Parathyroid adenoma (tissue), 2 donors: ENCODE measurements around the gene TMEM217.
"Not testable (repeated sequence)": the region's sequence is repeated elsewhere in the genome, so short reads cannot be mapped to it uniquely, and the experiment has no call there.

Experiments
- H2AFZ ChIP-seq: fragments of 300-600 bp; sonication (generic); one replicate; pipeline ENCODE4 v1.7.0; 2017; ENCODE audit warnings: antibody characterized with exemption, mild to moderate bottlenecking
- H3K27ac ChIP-seq: fragments of 300-600 bp; sonication (generic); one replicate; pipeline ENCODE4 v1.7.0; 2017
- H3K27me3 ChIP-seq: fragments of 300-600 bp; sonication (generic); one replicate; pipeline ENCODE4 v1.7.0; 2017; ENCODE audit warnings: low read length; ENCODE audit not compliant: control insufficient read depth, insufficient read depth
- H3K36me3 ChIP-seq: fragments of 300-600 bp; sonication (generic); one replicate; pipeline ENCODE4 v1.7.0; 2017; ENCODE audit warnings: low read length; ENCODE audit not compliant: control insufficient read depth, insufficient read depth
- H3K4me1 ChIP-seq: fragments of 300-600 bp; sonication (generic); one replicate; pipeline ENCODE4 v1.7.0; 2017; ENCODE audit warnings: control low read depth
- H3K4me2 ChIP-seq: fragments of 300-600 bp; sonication (generic); one replicate; pipeline ENCODE4 v1.7.0; 2017; ENCODE audit warnings: low read length
- H3K4me3 ChIP-seq: fragments of 300-600 bp; sonication (generic); one replicate; pipeline ENCODE4 v1.7.0; 2017; ENCODE audit warnings: low read depth, low read length
- H3K79me2 ChIP-seq: fragments of 300-600 bp; sonication (generic); one replicate; pipeline ENCODE4 v1.7.0; 2017; ENCODE audit warnings: control low read depth
- H3K9ac ChIP-seq: fragments of 300-600 bp; sonication (generic); one replicate; pipeline ENCODE4 v1.7.0; 2017; ENCODE audit warnings: mild to moderate bottlenecking
- H3K9me3 ChIP-seq: fragments of 300-600 bp; sonication (generic); one replicate; pipeline ENCODE4 v1.7.0; 2017; ENCODE audit warnings: low read length; ENCODE audit not compliant: control insufficient read depth
- TF ChIP-seq, protein P1 (sequence below): fragments of 300-600 bp; sonication (generic); IDR thresholded peaks from one replicate; pipeline ENCODE4 v1.7.0; 2017; ENCODE audit warnings: antibody characterized with exemption, mild to moderate bottlenecking
- donor health status: primary hyperparathyroidism.

The TMEM217 gene

DNA sequence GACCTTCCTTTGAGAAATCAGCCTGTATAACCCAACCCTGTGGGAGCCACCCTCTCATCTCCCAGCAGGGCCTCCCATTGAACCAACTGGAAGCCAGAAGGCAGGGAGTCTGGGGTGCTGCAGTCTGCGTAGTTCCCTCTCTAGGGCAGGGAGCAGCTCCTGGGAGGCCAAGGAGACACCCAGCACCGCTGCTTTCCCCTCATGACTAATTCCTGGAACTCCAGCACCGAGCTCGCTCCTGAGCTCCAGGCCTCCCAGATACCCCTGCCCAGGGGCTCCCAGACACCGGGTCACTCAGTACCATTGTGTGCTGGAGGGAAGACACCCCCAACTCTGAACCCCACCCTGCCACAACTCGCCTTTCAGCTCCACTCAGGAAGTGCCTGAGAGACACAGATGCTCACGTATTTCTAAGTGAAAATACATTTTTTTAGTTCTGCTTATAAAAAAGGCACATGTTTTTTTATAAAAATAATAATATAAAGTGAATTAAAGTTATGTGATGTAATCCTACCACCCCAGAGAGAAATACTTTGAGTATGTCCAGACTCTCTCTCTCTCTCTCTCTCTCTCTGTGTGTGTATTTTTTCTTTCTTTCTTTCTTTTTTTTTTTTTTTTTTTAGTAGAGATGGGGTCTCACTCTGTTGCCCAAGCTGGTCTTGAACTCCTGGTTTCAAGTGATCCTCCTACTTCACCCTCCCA lies 70.5 kb downstream of the TMEM217 start:
- H3K27me3 ChIP-seq, result no peaks in the 10 kb centered on the region
- no peak overlapping the region for H3K9ac ChIP-seq
- no peaks in the 10 kb centered on the region for H3K4me1 ChIP-seq
- H3K79me2 ChIP-seq, result no peaks in the 10 kb centered on the region
- no peaks in the 10 kb centered on the region for H3K36me3 ChIP-seq
- H3K4me2 ChIP-seq, result no peak overlapping the region
- no peak overlapping the region for H3K27ac ChIP-seq
- H3K9me3 ChIP-seq, result no peaks in the 10 kb centered on the region
- TF ChIP-seq, protein P1, sequence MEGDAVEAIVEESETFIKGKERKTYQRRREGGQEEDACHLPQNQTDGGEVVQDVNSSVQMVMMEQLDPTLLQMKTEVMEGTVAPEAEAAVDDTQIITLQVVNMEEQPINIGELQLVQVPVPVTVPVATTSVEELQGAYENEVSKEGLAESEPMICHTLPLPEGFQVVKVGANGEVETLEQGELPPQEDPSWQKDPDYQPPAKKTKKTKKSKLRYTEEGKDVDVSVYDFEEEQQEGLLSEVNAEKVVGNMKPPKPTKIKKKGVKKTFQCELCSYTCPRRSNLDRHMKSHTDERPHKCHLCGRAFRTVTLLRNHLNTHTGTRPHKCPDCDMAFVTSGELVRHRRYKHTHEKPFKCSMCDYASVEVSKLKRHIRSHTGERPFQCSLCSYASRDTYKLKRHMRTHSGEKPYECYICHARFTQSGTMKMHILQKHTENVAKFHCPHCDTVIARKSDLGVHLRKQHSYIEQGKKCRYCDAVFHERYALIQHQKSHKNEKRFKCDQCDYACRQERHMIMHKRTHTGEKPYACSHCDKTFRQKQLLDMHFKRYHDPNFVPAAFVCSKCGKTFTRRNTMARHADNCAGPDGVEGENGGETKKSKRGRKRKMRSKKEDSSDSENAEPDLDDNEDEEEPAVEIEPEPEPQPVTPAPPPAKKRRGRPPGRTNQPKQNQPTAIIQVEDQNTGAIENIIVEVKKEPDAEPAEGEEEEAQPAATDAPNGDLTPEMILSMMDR, result no peak
- H3K4me3 ChIP-seq, result no peak overlapping the region
- H2AFZ ChIP-seq, result no peak overlapping the region

DNA sequence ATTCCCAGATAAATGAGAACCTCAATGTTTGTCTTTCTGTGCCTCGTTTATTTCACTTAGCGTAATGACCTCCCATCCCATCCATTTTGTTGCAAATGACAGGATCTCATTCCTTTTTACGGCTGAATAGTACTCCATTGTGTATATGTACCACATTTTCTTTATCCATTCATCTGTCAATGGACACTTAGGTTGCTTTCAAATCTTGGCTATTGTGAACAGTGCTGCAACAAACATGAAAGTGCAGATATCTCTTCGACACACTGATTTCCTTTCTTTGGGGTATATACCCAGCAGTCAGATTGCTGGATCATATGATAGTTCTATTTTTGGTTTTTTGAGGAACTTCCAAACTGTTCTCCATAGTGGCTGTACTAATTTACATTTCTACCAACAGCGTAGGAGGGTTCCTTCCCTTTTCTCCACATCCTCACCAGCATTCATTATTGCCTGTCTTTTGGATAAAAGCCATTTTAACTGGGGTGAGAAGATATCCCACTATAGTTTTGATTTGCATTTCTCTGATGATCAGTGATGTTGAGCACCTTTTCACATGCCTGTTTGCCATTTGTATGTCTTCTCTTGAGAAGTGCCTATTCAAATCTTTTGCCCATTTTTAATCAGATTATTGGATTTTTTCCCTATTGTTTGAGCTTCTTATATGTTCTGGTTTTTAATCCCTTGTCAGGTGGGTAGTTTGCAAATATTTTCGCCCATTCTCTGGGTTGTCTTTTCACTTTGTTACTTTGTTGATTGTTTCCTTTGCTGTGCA lies 71.8 kb downstream of the TMEM217 start:
- H3K4me3 ChIP-seq, H3K27me3 ChIP-seq, H3K9me3 ChIP-seq, H3K27ac ChIP-seq, H3K4me2 ChIP-seq, H3K9ac ChIP-seq, H3K4me1 ChIP-seq, H3K79me2 ChIP-seq, H2AFZ ChIP-seq, H3K36me3 ChIP-seq: not testable (repeated sequence)

DNA sequence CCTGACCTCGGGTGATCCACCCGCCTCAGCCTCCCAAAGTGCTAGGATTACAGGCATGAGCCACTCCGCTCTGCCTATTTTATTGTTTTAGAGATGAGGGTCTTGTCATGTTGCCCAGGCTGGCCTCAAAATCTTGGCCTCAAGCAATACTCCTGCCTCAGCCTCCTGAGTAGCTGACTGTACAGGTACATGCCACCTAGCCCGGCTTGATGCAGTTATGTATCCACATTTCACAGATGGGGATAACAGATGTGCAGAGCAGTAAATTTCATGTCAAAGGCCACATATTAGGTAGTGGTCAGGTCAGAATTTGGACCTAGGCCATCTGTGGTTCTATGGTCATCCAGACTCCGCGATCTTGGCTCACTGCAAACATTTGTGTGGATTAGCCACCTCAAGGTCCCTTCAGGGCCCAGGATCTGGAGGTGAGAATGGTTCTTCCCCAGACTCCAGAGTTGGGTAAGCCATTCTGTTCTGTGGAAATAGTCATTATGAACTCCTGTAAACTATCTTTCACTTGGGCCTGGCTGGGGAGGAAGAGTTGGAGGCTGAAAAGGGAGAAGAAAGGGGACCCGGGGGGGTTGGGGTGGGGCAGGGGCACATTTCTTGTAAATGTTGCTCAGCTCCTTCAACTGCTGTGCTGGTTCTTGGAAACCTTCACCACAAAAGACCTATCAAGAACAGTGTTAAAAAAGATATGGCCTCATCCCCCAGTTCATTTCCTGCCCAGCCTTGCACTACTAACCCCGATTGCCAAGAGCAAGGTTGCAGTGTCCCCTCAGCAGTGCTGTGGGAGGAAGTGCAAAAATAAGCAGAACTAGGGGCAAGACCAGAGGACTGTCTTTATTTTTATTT lies 75.0 kb downstream of the TMEM217 start:
- Histone ChIP-seq H3K4me2 (no peak overlapping the region), H3K36me3 (no peaks in the 10 kb centered on the region), H3K27me3 (no peaks in the 10 kb centered on the region), H3K9ac (no peak overlapping the region), H3K79me2 (no peaks in the 10 kb centered on the region), H3K27ac (no peak overlapping the region), H2AFZ (no peak overlapping the region), H3K9me3 (no peaks in the 10 kb centered on the region), H3K4me1 (no peaks in the 10 kb centered on the region), H3K4me3 (no peak overlapping the region)
- TF ChIP-seq, protein P1, result no peak

DNA sequence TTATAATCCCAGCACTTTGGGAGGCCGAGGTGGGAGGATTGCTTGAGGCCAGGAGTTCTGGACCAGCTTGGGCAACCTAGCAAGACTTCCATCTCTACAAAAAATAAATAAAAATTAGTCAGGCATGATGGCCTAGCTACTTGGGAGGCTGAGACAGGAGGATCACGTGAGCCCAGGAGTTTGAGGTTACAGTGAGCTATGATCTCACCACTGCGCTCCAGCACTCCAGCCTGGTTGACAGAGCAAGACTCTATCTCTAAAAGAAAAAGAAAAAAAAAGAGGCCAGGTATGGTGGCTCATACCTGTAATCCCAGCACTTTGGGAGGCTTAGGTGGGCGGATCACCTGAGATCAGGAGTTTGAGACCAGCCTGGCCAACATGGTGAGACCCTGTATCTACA lies 77.3 kb downstream of the TMEM217 start:
- H3K4me1 ChIP-seq, result not testable (repeated sequence)

DNA sequence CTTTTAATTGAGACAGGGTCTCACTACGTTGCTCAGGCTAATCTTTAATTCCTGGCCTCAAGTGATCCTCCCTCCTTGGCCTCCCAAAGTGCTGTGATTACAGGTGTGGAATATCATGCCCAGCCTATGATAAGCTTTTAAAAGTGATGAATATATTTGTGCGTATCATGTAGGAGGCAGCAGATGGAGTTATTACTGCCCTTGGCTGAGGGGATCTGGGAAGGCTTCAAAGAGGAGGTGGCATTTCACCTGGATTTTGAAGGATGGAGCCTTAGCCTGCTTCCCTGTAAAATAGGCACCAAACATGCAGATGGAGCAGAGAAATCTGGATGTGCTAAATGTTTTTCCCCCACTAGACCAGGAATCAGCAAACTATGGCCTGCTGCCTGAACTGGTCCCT lies 77.9 kb downstream of the TMEM217 start:
- no peak overlapping the region for H3K27ac ChIP-seq
- no peaks in the 10 kb centered on the region for H3K27me3 ChIP-seq

More for the DNA sequence above, 77.3 kb downstream of the TMEM217 start:
- not testable (repeated sequence) for H2AFZ ChIP-seq, H3K9me3 ChIP-seq, H3K4me3 ChIP-seq, H3K4me2 ChIP-seq, H3K27ac ChIP-seq, H3K36me3 ChIP-seq, H3K9ac ChIP-seq, H3K79me2 ChIP-seq, H3K27me3 ChIP-seq

More for the DNA sequence above, 77.9 kb downstream of the TMEM217 start:
- H3K4me2 ChIP-seq, result no peak overlapping the region
- no peak overlapping the region for H2AFZ ChIP-seq
- H3K9ac ChIP-seq, result no peak overlapping the region
- no peaks in the 10 kb centered on the region for H3K4me1 ChIP-seq
- H3K36me3 ChIP-seq, result no peaks in the 10 kb centered on the region
- no peaks in the 10 kb centered on the region for H3K9me3 ChIP-seq
- TF ChIP-seq, protein P1, result no peak
- H3K4me3 ChIP-seq, result no peak overlapping the region
- H3K79me2 ChIP-seq, result no peaks in the 10 kb centered on the region
